Measurements from ENCODE around the gene DLX2. TPM values are rescaled to one million over a fixed set of nuclear protein-coding genes. Genes with fewer than 3 reads are reported as not detected.
"Not testable (repeated sequence)": the region's sequence is repeated elsewhere in the genome, so short reads cannot be mapped to it uniquely, and the experiment has no call there.

DLX2 gene
- total RNA-seq, 4 donors from 2014 or later = not detected

- H3K4me1 ChIP-seq = no peaks in the 10 kb centered on the region
- no peaks in the 10 kb centered on the region for H3K9me3 ChIP-seq
- DNase-seq (ENCODE audit: extremely low spot score) = no peak
- H3K27me3 ChIP-seq = no peaks in the 10 kb centered on the region
- H3K27ac ChIP-seq (replicated peaks in 1 of 4) = no peak overlapping the region
- intact Hi-C loops (cut with DNase I) = no loop called here
- 80% methylated on average over 1 of the region's 1 CpG for WGBS
- no peak overlapping the region for H3K4me3 ChIP-seq
- peaks cover 0 to 8% (median 2%) of the 10 kb centered on the region in 4 donors for H3K36me3 ChIP-seq
- TF ChIP-seq EP300 (IDR thresholded peaks at IDR 0.05) (no peak), POLR2A (IDR thresholded peaks at IDR 0.05; ENCODE audit: low read depth) (no peak), POLR2AphosphoS5 (IDR thresholded peaks at IDR 0.05) (no peak)
- TF ChIP-seq, protein P1, sequence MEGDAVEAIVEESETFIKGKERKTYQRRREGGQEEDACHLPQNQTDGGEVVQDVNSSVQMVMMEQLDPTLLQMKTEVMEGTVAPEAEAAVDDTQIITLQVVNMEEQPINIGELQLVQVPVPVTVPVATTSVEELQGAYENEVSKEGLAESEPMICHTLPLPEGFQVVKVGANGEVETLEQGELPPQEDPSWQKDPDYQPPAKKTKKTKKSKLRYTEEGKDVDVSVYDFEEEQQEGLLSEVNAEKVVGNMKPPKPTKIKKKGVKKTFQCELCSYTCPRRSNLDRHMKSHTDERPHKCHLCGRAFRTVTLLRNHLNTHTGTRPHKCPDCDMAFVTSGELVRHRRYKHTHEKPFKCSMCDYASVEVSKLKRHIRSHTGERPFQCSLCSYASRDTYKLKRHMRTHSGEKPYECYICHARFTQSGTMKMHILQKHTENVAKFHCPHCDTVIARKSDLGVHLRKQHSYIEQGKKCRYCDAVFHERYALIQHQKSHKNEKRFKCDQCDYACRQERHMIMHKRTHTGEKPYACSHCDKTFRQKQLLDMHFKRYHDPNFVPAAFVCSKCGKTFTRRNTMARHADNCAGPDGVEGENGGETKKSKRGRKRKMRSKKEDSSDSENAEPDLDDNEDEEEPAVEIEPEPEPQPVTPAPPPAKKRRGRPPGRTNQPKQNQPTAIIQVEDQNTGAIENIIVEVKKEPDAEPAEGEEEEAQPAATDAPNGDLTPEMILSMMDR (IDR thresholded peaks at IDR 0.05) = no peak
Observed at GRCh38 chr2:172062402-172063004, 40.2 kb downstream of the DLX2 start.

GRCh38 chr2:172060118-172060517 is 42.6 kb downstream of the DLX2 start:
- H3K4me3 ChIP-seq; DNase-seq (ENCODE audit: extremely low spot score); H3K36me3 ChIP-seq; H3K4me1 ChIP-seq; H3K27ac ChIP-seq (replicated peaks in 1 of 4); intact Hi-C loops (cut with DNase I); H3K27me3 ChIP-seq; H3K9me3 ChIP-seq: not testable (repeated sequence)
- 95% methylated on average over 5 of the region's 5 CpGs for whole genome bisulfite sequencing

GRCh38 chr2:172058660-172059059 is 44.0 kb downstream of the DLX2 start:
- no peaks in the 10 kb centered on the region for H3K27me3 ChIP-seq
- H3K27ac ChIP-seq (replicated peaks in 1 of 4) = no peak overlapping the region
- H3K36me3 ChIP-seq = peaks cover 0 to 8% (median 0%) of the 10 kb centered on the region in 4 donors
- H3K4me3 ChIP-seq = no peak overlapping the region
- H3K4me1 ChIP-seq = no peaks in the 10 kb centered on the region
- H3K9me3 ChIP-seq = no peaks in the 10 kb centered on the region
- no peak for TF ChIP-seq POLR2A (IDR thresholded peaks at IDR 0.05; ENCODE audit: low read depth)
- TF ChIP-seq EP300 (IDR thresholded peaks at IDR 0.05) = no peak
- no peak for TF ChIP-seq POLR2AphosphoS5 (IDR thresholded peaks at IDR 0.05)
- TF ChIP-seq, protein P1 (IDR thresholded peaks at IDR 0.05) = no peak
- DNase-seq (ENCODE audit: extremely low spot score) = no peak
- intact Hi-C loops (cut with DNase I) = no loop called here
- WGBS = 93% methylated on average over 5 of the region's 5 CpGs

DNA sequence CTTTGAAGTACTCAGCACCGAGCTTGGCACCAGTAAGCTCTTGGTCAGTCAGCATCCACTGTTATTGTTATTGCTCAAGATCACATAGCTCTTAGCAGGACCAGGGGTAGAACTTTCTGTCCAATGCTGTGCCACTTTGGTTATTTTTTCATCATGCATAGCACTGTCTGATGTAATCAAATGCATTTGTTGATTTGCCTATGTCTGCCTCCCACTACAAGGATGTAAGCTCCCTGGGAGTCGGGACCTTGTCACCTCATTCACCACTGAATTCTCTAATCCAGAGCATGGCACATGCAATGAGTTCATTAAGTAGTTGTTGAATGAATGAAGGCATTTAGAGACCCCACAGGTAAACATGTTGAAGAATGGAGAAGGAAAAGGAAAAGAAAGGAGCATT is 46.4 kb downstream of the DLX2 start:
- Histone ChIP-seq H3K9me3 (no peaks in the 10 kb centered on the region), H3K27me3 (no peaks in the 10 kb centered on the region), H3K27ac (replicated peaks in 1 of 4) (no peak overlapping the region), H3K36me3 (no peaks in the 10 kb centered on the region), H3K4me3 (no peak overlapping the region), H3K4me1 (no peaks in the 10 kb centered on the region)
- TF ChIP-seq, protein P1 (IDR thresholded peaks at IDR 0.05) = no peak
- no peak for TF ChIP-seq POLR2AphosphoS5 (IDR thresholded peaks at IDR 0.05)
- TF ChIP-seq EP300 (IDR thresholded peaks at IDR 0.05) = no peak
- no peak for TF ChIP-seq POLR2A (IDR thresholded peaks at IDR 0.05; ENCODE audit: low read depth)
- intact Hi-C loops (cut with DNase I) = no loop called here
- WGBS = 100% methylated on average over 1 of the region's 2 CpGs
- DNase-seq (ENCODE audit: extremely low spot score) = no peak

- Histone ChIP-seq H3K4me3 (no peak overlapping the region), H3K4me1 (no peaks in the 10 kb centered on the region), H3K27ac (replicated peaks in 1 of 4) (no peak overlapping the region), H3K27me3 (no peaks in the 10 kb centered on the region), H3K9me3 (no peaks in the 10 kb centered on the region), H3K36me3 (no peaks in the 10 kb centered on the region)
- no peak for TF ChIP-seq EP300 (IDR thresholded peaks at IDR 0.05)
- no peak for TF ChIP-seq POLR2A (IDR thresholded peaks at IDR 0.05; ENCODE audit: low read depth)
- TF ChIP-seq, protein P1 (IDR thresholded peaks at IDR 0.05) = no peak
- no peak for TF ChIP-seq POLR2AphosphoS5 (IDR thresholded peaks at IDR 0.05)
- DNase-seq (ENCODE audit: extremely low spot score) = no peak
- intact Hi-C loops (cut with DNase I) = no loop called here
- 83% methylated on average over 1 of the region's 1 CpG for WGBS
Observed at GRCh38 chr2:172053486-172053885, 49.2 kb downstream of the DLX2 start.
